GM19025 (cell line): ENCODE results near the gene TNFRSF8.

Experiments used
- ATAC-seq: cut with Tn5 transposase; IDR thresholded peaks from one replicate; pipeline ENCODE4 v1.9.1; 2021; ENCODE audit warnings: mild to moderate bottlenecking, low read depth, moderate library complexity; ENCODE audit not compliant: unreplicated experiment

Gene TNFRSF8

GRCh38 chr1:12169442-12170135 lies 106.5 kb downstream of the TNFRSF8 start:
- no peak for ATAC-seq

DNA sequence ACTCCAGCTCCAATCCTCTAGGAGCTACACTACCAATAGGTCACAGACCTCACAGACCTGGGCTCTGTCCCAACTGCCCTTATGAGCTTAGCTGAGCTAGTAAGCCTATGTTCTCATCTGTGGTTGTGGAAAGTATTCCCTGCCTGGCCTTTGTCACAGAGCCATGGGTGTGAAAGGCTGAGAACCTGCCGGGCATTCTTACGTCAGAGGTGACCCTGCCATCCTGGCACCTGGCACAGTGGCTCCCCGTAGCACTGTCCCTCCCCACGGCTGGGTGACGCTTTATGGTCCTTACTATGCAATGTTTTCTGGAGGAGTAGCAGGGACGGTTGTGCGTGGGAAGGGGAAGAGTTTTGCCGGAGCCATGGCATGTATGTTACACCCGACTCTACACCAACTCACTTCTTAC lies 107.2 kb downstream of the TNFRSF8 start:
- no peak for ATAC-seq

GRCh38 chr1:12171206-12172041 lies 108.3 kb downstream of the TNFRSF8 start:
- ATAC-seq, result no peak

DNA sequence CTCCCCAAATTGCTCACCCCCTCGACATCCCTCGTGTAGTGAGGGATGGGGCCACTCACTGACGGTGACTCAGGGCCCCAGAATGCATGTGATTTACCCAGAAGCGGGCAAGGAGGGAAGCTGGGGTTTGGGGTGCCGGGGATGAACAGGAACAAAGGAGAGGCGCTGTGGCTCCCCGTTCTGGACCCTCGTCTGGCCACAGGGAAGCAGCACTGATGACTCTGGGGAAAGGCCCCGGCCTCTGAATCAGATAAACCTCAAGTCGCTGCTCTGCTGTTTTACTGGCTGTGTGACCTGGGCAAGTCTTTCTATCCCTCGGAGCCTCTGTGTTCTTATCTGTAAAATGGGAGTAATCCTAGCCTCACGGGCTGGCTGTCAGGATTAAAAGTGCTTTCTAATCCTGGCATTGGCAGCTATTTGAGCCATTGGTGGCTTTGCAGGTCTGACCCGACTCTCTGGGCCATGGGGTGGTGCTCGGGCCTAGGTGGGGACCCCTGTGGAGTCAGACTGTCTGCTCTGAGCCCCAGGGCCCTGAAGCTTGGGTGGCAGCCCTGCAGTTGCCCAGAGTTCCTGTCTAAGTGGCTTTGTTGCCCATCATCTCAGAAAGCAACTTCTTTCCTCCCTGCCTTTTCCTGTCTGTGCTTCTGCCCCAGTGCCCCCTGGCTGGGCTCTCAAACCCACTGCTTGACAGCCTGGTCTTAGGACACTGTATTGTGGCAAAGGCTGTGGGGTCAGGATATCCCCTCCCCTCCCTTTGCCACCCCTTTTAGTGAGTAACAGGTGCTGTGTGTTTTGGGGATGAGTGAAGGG lies 109.1 kb downstream of the TNFRSF8 start:
- no peak for ATAC-seq

DNA sequence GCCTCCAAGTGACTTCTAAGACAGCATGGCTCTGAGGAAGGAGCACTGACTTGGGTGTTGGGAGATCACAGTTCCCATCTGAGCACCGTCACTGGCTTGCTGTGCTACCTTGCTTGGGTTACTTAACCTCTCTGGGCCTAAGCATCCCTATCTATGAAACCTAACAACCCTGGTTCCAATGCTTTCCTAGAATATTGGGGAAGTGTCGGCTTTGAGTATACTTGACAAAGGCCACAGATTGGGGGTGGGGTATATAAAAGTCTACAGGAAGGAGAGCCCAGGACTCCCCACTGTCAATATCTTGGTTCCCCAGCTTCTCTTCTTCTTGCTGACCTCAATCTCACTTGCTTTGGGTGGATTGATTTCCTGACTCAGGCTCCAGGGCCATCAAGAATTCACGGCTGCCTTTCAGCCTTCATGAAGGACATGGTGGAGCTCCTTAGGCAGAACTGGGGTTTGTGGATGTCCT lies 110.0 kb downstream of the TNFRSF8 start:
- no peak for ATAC-seq

GRCh38 chr1:12173631-12174121 lies 110.6 kb downstream of the TNFRSF8 start:
- no peak for ATAC-seq

GRCh38 chr1:12174924-12175810 lies 112.1 kb downstream of the TNFRSF8 start:
- ATAC-seq, result no peak

DNA sequence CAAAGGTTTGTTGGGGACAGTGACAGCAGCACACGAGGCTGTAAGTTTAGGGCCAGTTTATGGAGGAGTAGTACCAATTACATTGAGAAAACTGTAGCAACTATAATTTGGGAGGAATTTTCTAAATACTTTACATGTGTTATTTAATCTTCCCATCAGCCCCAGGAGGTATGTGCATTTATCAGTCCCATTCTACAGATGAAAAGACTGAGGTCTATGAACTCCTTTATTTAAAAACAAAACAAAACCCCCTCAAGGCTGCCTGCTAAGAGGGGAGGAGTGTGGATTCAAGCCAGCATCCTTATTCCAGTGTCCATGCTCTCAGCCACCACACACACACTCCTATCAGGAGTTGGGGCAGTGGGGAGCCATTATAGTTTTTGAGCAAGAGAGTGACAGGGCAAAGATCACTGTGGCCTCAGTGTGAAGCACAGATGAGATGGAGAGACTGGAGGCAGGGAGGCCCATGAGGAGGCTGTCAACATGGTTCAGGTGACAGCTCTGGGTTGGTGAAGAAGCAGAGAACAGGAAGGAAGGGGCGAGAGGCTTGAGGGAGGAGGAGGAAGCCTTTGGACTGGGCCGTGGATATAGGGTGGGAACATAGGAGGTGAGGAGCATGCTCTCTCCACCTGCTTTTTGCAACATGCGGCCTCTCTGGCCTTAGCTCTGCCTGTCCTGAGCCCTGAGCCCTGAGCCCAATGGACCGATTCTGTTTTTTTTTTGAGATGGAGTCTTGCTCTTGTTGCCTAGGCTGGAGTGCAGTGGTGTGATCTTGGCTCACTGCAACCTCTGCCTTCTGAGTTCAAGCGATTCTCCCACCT lies 113.4 kb downstream of the TNFRSF8 start:
- no peak for ATAC-seq

GRCh38 chr1:12177156-12177998 lies 114.3 kb downstream of the TNFRSF8 start:
- no peak for ATAC-seq

DNA sequence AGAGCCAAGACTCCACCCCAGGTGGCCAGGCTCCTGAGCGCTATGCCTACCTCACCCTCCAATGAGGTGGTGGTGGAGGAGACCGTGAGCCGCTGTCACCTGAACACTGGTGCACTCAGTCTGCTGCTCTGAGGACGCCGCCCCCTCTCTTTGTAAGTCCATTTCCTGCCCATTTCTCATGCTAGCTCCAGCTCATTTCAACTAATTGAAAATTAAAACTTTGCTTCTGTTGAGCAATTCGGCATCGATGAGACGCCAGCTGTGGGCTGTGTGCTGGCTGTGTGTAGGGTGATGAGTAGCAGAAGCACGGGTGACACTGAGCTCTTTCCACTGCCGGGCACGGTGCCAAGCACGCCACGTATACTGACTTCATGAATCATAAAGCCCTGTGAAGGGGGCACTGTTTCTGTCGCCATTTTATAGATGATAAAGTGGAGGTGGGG lies 114.9 kb downstream of the TNFRSF8 start:
- ATAC-seq, result no peak

DNA sequence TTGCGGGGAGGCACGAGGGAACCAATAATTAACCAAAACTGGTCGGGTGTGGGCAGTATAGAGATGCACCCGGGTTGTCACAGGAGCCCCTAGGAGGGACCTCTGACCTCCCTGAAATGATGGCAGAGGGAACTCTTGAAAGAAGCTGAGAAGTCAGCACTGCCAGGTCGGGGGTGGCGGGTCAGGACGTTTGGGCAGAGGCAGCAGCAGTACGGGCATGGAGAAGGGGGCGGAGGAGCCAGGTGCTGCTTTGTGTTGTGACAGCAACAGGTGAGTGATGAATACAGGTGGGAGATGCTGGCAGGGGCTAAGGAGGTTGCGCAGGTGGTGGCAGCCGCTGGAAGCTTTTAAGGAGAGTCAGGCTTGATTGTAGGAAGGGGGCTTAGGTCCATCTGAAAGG lies 115.4 kb downstream of the TNFRSF8 start:
- no peak for ATAC-seq

DNA sequence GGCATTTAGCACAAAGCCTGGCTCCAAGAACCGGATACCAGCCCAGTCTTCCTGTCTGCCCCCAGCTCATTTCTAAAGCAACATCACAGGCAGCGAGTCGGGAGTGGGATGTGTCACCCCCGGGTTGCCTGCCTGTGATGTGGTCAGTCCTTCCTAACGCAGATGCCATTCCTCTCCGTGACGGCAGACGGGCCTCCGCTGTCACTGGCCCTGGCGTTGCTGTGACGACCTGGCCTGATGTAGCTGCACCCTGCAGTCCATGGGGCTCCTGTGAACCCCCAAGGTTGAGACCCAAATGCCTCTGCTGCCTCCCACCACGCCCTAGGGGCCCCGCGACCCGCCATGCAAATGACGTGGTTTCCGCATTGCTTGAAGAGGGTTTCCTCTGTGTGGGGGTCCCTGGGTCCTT lies 116.0 kb downstream of the TNFRSF8 start:
- no peak for ATAC-seq

- no peak for ATAC-seq
These were observed 116.6 kb downstream of the TNFRSF8 start for GRCh38 chr1:12179676-12180075.

DNA sequence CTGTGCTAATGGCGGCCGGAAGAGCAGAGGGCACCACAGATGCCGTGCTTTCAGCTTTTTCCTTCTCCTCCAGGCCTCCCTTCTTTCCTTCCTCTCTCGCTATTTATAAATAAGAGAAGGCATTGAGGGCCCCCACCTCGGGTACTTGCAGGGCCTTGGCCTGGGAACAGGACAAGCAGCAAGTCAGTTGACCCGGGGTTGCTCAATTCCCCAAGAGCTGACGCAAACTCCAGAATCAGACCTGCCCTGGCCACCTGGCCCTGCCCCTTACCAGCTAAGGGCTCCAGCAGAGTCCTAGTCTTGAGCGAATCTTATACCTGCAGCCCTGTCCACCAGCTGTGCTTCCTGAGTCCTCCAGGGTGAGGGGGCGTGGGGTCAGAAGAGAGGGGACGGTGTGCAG lies 117.2 kb downstream of the TNFRSF8 start:
- ATAC-seq, result no peak

GRCh38 chr1:12180903-12181302 lies 117.8 kb downstream of the TNFRSF8 start:
- ATAC-seq, result no peak

- no peak for ATAC-seq
These were observed 118.5 kb downstream of the TNFRSF8 start for GRCh38 chr1:12181568-12181967.

DNA sequence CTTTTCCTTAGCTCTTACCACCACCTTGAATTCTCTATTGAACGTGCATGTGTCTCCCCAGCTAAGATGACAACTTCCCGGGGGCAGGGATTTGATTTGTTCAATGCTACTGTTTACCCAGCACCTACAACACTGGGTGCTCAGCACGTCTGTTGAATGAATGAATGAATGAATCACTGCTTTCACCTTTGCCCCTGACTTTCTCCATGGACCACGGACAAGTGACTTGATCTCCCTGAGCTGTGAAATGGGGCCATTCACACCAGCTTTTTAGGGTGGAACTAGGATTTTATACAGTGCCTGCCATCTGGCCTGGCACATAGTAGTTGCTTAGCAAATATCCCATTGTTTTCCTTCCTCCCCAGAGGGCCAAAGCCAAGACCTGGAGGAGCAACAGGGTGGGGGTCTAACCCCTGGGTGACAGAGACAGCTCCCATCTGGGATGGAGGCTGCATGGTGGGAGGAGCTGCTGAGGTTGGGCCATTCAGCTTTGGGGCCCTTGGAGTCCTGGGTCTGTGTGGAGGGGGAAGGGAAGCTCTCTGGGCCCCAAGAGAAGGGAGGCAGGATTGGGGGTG lies 119.4 kb downstream of the TNFRSF8 start:
- ATAC-seq, result no peak
